H9 (cell line): ENCODE measurements around the gene FAF1. TPM values are rescaled to one million over a fixed set of nuclear protein-coding genes. Genes with fewer than 3 reads are reported as not detected.

ENCODE experiments used
- DNase-seq: peaks from one replicate; pipeline ENCODE4 v3.0.0-alpha.2; 2017
- H2AFZ ChIP-seq: one replicate; pipeline ENCODE4 v1.6.1; 2013; ENCODE audit warnings: mild to moderate bottlenecking, low read length, control low read depth, moderate library complexity
- H2AK5ac ChIP-seq: 2 replicates; pipeline ENCODE4 v1.6.1; 2013; ENCODE audit warnings: low read length, control low read depth, mixed read lengths; ENCODE audit not compliant: insufficient read length
- H2BK120ac ChIP-seq: one replicate; pipeline ENCODE4 v1.6.1; 2013; ENCODE audit warnings: low read depth, mild to moderate bottlenecking, low read length, control low read depth, inconsistent platforms; ENCODE audit not compliant: poor library complexity, severe bottlenecking
- H2BK12ac ChIP-seq: 2 replicates; pipeline ENCODE4 v1.6.1; 2013; ENCODE audit warnings: low read length, control low read depth, mixed read lengths, low read depth; ENCODE audit not compliant: insufficient read length
- H2BK15ac ChIP-seq: 2 replicates; pipeline ENCODE4 v1.6.1; 2013; ENCODE audit warnings: low read depth, low read length, control low read depth
- H2BK20ac ChIP-seq: one replicate; pipeline ENCODE4 v1.6.1; 2013; ENCODE audit warnings: low read depth, mild to moderate bottlenecking, low read length, control low read depth, inconsistent platforms; ENCODE audit not compliant: poor library complexity, severe bottlenecking
- H2BK5ac ChIP-seq: 2 replicates; pipeline ENCODE4 v1.6.1; 2013; ENCODE audit warnings: low read length, control low read depth, mixed read lengths; ENCODE audit not compliant: insufficient read length
- H3K14ac ChIP-seq: 2 replicates; pipeline ENCODE4 v1.6.1; 2013; ENCODE audit warnings: low read length, control low read depth; ENCODE audit not compliant: insufficient read depth
- H3K18ac ChIP-seq: 2 replicates; pipeline ENCODE4 v1.6.1; 2013; ENCODE audit warnings: low read depth, mild to moderate bottlenecking, mixed read lengths, low read length, control low read depth; ENCODE audit not compliant: insufficient read length
- H3K23ac ChIP-seq: 2 replicates; pipeline ENCODE4 v1.6.1; 2013; ENCODE audit warnings: low read length, control low read depth, mixed read lengths, low read depth; ENCODE audit not compliant: insufficient read length
- H3K23me2 ChIP-seq: 2 replicates; pipeline ENCODE4 v1.6.1; 2013; ENCODE audit warnings: low read depth, mild to moderate bottlenecking, mixed read lengths, low read length, control low read depth; ENCODE audit not compliant: insufficient read length, poor library complexity, severe bottlenecking
- H3K27ac ChIP-seq: 2 replicates; pipeline ENCODE4 v1.5.1; 2013; ENCODE audit warnings: low read length, control low read depth, mixed read lengths, low read depth; ENCODE audit not compliant: insufficient read length
- H3K27me3 ChIP-seq: 2 replicates; pipeline ENCODE4 v1.6.1; 2013; ENCODE audit warnings: low read length, control low read depth, inconsistent platforms; ENCODE audit not compliant: insufficient read depth
- H3K4ac ChIP-seq: 2 replicates; pipeline ENCODE4 v1.6.1; 2013; ENCODE audit warnings: low read depth, mild to moderate bottlenecking, control low read depth, inconsistent platforms, low read length, moderate library complexity
- H3K4me1 ChIP-seq: 2 replicates; pipeline ENCODE4 v1.6.1; 2013; ENCODE audit warnings: low read length, control low read depth, inconsistent platforms; ENCODE audit not compliant: insufficient read depth
- H3K4me2 ChIP-seq: 2 replicates; pipeline ENCODE4 v1.6.1; 2013; ENCODE audit warnings: low read length, control low read depth, mixed read lengths; ENCODE audit not compliant: insufficient read length, insufficient read depth
- H3K56ac ChIP-seq: 2 replicates; pipeline ENCODE4 v1.6.1; 2013; ENCODE audit warnings: low read depth, mild to moderate bottlenecking, mixed read lengths, low read length, control low read depth; ENCODE audit not compliant: insufficient read length
- H3K79me1 ChIP-seq: 2 replicates; pipeline ENCODE4 v1.6.1; 2013; ENCODE audit warnings: low read depth, mild to moderate bottlenecking, moderate library complexity, low read length, control low read depth, inconsistent platforms; ENCODE audit not compliant: insufficient read depth, poor library complexity, severe bottlenecking
- H3K79me2 ChIP-seq: 2 replicates; pipeline ENCODE4 v1.6.1; 2013; ENCODE audit warnings: low read length, control low read depth, inconsistent platforms; ENCODE audit not compliant: insufficient read depth
- H3K9ac ChIP-seq: 2 replicates; pipeline ENCODE4 v1.6.1; 2013; ENCODE audit warnings: low read length, control low read depth, mixed read lengths; ENCODE audit not compliant: insufficient read length; ENCODE audit errors: extremely low read depth
- H3K9me3 ChIP-seq: one replicate; pipeline ENCODE4 v1.6.1; 2013; ENCODE audit warnings: low read depth, low read length, inconsistent platforms; ENCODE audit not compliant: control insufficient read depth
- H3T11ph ChIP-seq: one replicate; pipeline ENCODE4 v1.6.1; 2013; ENCODE audit warnings: mild to moderate bottlenecking, low read length, control low read depth, inconsistent platforms
- H4K20me1 ChIP-seq: one replicate; pipeline ENCODE4 v1.6.1; 2013; ENCODE audit not compliant: control insufficient read depth, insufficient read length, insufficient read depth
- H4K5ac ChIP-seq: 2 replicates; pipeline ENCODE4 v1.6.1; 2013; ENCODE audit warnings: low read depth, mild to moderate bottlenecking, mixed read lengths, low read length, control low read depth; ENCODE audit not compliant: insufficient read length
- H4K8ac ChIP-seq: replicated peaks from 2 replicates; pipeline ENCODE4 v1.6.1; 2013; ENCODE audit warnings: low read length, control low read depth, mixed read lengths, low read depth; ENCODE audit not compliant: insufficient read length
- H4K91ac ChIP-seq: 2 replicates; pipeline ENCODE4 v1.6.1; 2013; ENCODE audit warnings: low read depth, mild to moderate bottlenecking, moderate library complexity, mixed read lengths, low read length, control low read depth; ENCODE audit not compliant: insufficient read length
- H3K27ac Mint-ChIP-seq, 3 experiments: 2 replicates in 2 of 3; 3 replicates in 1 of 3; pipeline ENCODE4 v1.8.0; 2020 to 2021; ENCODE audit warnings: mixed read lengths in 3 of 3, mild to moderate bottlenecking in 1 of 3, moderate library complexity in 1 of 3
- H3K27me3 Mint-ChIP-seq: 2 replicates; pipeline ENCODE4 v1.8.0; 2021; ENCODE audit warnings: low read depth, mild to moderate bottlenecking, moderate library complexity, mixed read lengths
- H3K36me3 Mint-ChIP-seq, 3 experiments: 2 replicates in 2 of 3; 3 replicates in 1 of 3; pipeline ENCODE4 v1.8.0; 2020 to 2021; ENCODE audit warnings: low read depth in 3 of 3, mixed read lengths in 3 of 3; ENCODE audit not compliant: insufficient read depth in 1 of 3
- H3K4me1 Mint-ChIP-seq, 2 experiments: 2 replicates each; pipeline ENCODE4 v1.8.0; 2020; ENCODE audit warnings: mixed read lengths in 2 of 2
- H3K4me3 Mint-ChIP-seq, 2 experiments: 2 replicates in 1 of 2; 3 replicates in 1 of 2; pipeline ENCODE4 v1.8.0; 2020 to 2021; ENCODE audit warnings: mild to moderate bottlenecking in 2 of 2, mixed read lengths in 2 of 2, moderate library complexity in 1 of 2
- H3K9me3 Mint-ChIP-seq, 2 experiments: 2 replicates in 1 of 2; 3 replicates in 1 of 2; pipeline ENCODE4 v1.8.0; 2020; ENCODE audit warnings: mild to moderate bottlenecking in 2 of 2, mixed read lengths in 2 of 2, moderate library complexity in 1 of 2
- WGBS: extraction: QIAGEN DNeasy Blood & Tissue Kit; methylation state at CpG from one replicate; pipeline ENCODE4 v1.1.7; 2013; ENCODE audit warnings: missing lambda C conversion rate, low lambda C conversion rate, mixed read lengths; ENCODE audit not compliant: insufficient read length; ENCODE audit errors: extremely low coverage; 5-methylcytosine and 5-hydroxymethylcytosine counted together
- total RNA-seq: library from RNA; stranded (reverse); gene quantifications from 2 replicates; pipeline ENCODE4 v1.2.1, GENCODE V29; 2021
- TF ChIP-seq, protein P1 (sequence below): fragments of 200-600 bp; sonication (generic); conservative IDR thresholded peaks from 3 replicates; pipeline ENCODE4 v1.8.0; 2021; ENCODE audit warnings: antibody characterized with exemption, mild to moderate bottlenecking

The FAF1 gene
- total RNA-seq, 1 experiment from 2014 or later = 60.8 TPM

DNA sequence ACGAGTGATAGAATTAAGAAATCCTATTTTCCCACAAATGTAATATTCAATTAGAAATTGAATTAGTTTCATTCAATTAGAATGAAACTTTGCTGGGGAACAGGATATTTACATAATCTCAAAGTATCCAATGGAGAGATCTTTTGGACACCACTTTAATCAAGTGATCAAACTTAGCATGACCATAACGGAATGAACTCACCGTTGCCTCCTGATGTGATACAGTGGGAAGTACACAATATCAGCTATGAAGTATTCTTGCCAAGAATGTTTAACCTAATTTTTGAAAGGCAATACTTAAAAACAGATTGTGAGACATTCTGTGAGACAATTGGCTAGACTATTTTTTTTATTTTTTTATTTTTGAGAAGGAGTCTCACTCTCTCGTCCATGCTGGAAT lies 26.6 kb upstream of the FAF1 start:
- Histone ChIP-seq H2BK120ac (no peak overlapping the region), H3K27ac (no peak overlapping the region), H2BK12ac (no peak overlapping the region), H3K4me2 (no peak overlapping the region), H3K4me1 (no peaks in the 10 kb centered on the region), H3K79me1 (no peaks in the 10 kb centered on the region), H2BK20ac (no peak overlapping the region), H3K27me3 (no peaks in the 10 kb centered on the region; the same call in 1 of the 2 replicates), H4K5ac (no peak overlapping the region), H4K91ac (no peak overlapping the region), H4K8ac (no peak overlapping the region), H3K56ac (no peak overlapping the region), H3K9ac (no peak overlapping the region), H3K9me3 (no peaks in the 10 kb centered on the region), H2AK5ac (no peak overlapping the region), H3K79me2 (no peaks in the 10 kb centered on the region), H3T11ph (no peak overlapping the region), H2BK15ac (no peak overlapping the region), H2BK5ac (no peak overlapping the region), H3K18ac (no peak overlapping the region), H4K20me1 (no peaks in the 10 kb centered on the region), H3K4ac (no peak overlapping the region), H2AFZ (no peak overlapping the region), H3K23me2 (no peaks in the 10 kb centered on the region), H3K14ac (no peak overlapping the region), H3K23ac (no peak overlapping the region)
- WGBS = no CpG with 5 or more reads among the region's 4 CpGs
- DNase-seq = no peak
- Mint-ChIP-seq H3K27ac (no peak overlapping the region), H3K9me3 (no peaks in the 10 kb centered on the region; a peak in 1 of 5 replicates), H3K4me1 (no peaks in the 10 kb centered on the region), H3K4me3 (no peak overlapping the region), H3K36me3 (no peaks in the 10 kb centered on the region), H3K27me3 (peaks cover 55% of the 10 kb centered on the region)
- TF ChIP-seq, protein P1, sequence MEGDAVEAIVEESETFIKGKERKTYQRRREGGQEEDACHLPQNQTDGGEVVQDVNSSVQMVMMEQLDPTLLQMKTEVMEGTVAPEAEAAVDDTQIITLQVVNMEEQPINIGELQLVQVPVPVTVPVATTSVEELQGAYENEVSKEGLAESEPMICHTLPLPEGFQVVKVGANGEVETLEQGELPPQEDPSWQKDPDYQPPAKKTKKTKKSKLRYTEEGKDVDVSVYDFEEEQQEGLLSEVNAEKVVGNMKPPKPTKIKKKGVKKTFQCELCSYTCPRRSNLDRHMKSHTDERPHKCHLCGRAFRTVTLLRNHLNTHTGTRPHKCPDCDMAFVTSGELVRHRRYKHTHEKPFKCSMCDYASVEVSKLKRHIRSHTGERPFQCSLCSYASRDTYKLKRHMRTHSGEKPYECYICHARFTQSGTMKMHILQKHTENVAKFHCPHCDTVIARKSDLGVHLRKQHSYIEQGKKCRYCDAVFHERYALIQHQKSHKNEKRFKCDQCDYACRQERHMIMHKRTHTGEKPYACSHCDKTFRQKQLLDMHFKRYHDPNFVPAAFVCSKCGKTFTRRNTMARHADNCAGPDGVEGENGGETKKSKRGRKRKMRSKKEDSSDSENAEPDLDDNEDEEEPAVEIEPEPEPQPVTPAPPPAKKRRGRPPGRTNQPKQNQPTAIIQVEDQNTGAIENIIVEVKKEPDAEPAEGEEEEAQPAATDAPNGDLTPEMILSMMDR = no peak
